Tibial nerve (tissue), 4 donors: ENCODE measurements around the gene TMCO4. TPM values are rescaled to one million over a fixed set of nuclear protein-coding genes. Genes with fewer than 3 reads are reported as not detected.

Experiments used
- DNase-seq, 2 donors: peaks; one replicate each; pipeline ENCODE4 v3.0.0-alpha.2; 2019; ENCODE audit warnings: low spot score in 2 of 2
- H3K27ac ChIP-seq, 4 donors: fragments of 200-600 bp; sonication (generic) in 3 of 4; one replicate each; pipeline ENCODE4 v1.5.1; 2017 to 2019; ENCODE audit warnings: mild to moderate bottlenecking in 1 of 4
- H3K27me3 ChIP-seq, 2 donors: fragments of 200-600 bp; sonication (generic) in 1 of 2; one replicate each; pipeline versions ENCODE4 v1.5.1 to v1.6.0; 2017 to 2019
- H3K36me3 ChIP-seq, 3 donors: fragments of 200-600 bp; sonication (generic); one replicate each; pipeline ENCODE4 v1.5.1; 2018 to 2019
- H3K4me1 ChIP-seq, 4 donors: fragments of 200-600 bp; sonication (generic) in 3 of 4; one replicate each; pipeline ENCODE4 v1.5.1; 2017 to 2019
- H3K4me3 ChIP-seq, 4 donors: fragments of 200-600 bp; sonication (generic) in 3 of 4; one replicate each; pipeline ENCODE4 v1.5.1; 2017 to 2019; ENCODE audit warnings: mild to moderate bottlenecking in 1 of 4, moderate library complexity in 1 of 4
- H3K9me3 ChIP-seq, 4 donors: fragments of 200-600 bp; sonication (generic) in 3 of 4; one replicate each; pipeline ENCODE4 v1.5.1; 2017 to 2019
- EP300 ChIP-seq, 2 donors: sonication (generic); formaldehyde crosslinking; IDR thresholded peaks; one replicate each; pipeline ENCODE4 v1.6.1; 2017; ENCODE audit warnings: antibody characterized with exemption in 2 of 2, mild to moderate bottlenecking in 1 of 2
- POLR2A ChIP-seq, 2 donors: fragments of 450-650 bp; IDR thresholded peaks; one replicate each; pipeline ENCODE4 v1.6.1; 2017; ENCODE audit warnings: antibody characterized with exemption in 2 of 2, mild to moderate bottlenecking in 2 of 2, moderate library complexity in 2 of 2
- WGBS, 2 donors: methylation state at CpG; one replicate each; pipeline ENCODE4 v1.1.5; 2018; 5-methylcytosine and 5-hydroxymethylcytosine counted together
- total RNA-seq, 4 donors: library from RNA; depleted of rRNA; stranded (reverse); fragments of >200 nt; gene quantifications; one replicate each; pipeline ENCODE4 v1.1.0, GENCODE V29; 2016
- TF ChIP-seq, protein P1 (sequence below), 5 experiments: fragments of 200-600 bp in 3 of 5; fragments of 450-650 bp in 2 of 5; sonication (generic) in 3 of 5; IDR thresholded peaks; one replicate each; pipeline ENCODE4 v1.5.1; 2016 to 2019; ENCODE audit warnings: antibody characterized with exemption in 5 of 5, mild to moderate bottlenecking in 3 of 5, moderate library complexity in 2 of 5

The TMCO4 gene
- total RNA-seq, 4 donors from 2014 or later, result 19.3 to 37.5 (median 29.3) TPM

DNA sequence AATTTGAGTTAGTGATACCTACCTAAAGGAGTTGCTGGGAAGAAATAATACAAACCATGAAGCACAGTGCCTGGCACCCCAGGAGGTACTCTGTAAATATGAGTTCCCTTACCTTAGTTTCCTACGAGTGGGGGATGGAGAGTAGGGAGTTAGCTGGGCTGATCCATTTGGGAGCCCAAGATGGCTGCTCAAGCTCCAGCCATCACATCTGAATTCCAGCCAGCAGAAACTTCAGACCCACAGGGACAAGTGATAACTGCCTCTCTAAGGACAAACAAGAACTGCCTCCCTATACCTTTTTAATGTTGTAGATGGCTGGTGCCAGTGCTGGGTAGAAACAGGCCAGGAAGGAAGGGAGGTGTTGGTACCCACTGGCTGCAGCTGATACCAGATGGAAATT is 112.3 kb downstream of the TMCO4 start:
- no peak for TF ChIP-seq EP300 (IDR thresholded peaks at IDR 0.05)
- TF ChIP-seq, protein P1, sequence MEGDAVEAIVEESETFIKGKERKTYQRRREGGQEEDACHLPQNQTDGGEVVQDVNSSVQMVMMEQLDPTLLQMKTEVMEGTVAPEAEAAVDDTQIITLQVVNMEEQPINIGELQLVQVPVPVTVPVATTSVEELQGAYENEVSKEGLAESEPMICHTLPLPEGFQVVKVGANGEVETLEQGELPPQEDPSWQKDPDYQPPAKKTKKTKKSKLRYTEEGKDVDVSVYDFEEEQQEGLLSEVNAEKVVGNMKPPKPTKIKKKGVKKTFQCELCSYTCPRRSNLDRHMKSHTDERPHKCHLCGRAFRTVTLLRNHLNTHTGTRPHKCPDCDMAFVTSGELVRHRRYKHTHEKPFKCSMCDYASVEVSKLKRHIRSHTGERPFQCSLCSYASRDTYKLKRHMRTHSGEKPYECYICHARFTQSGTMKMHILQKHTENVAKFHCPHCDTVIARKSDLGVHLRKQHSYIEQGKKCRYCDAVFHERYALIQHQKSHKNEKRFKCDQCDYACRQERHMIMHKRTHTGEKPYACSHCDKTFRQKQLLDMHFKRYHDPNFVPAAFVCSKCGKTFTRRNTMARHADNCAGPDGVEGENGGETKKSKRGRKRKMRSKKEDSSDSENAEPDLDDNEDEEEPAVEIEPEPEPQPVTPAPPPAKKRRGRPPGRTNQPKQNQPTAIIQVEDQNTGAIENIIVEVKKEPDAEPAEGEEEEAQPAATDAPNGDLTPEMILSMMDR (IDR thresholded peaks at IDR 0.05), result no peak
- no peak for TF ChIP-seq POLR2A (IDR thresholded peaks at IDR 0.05)
- Histone ChIP-seq H3K4me3 (no peak overlapping the region), H3K9me3 (peaks cover 0 to 13% (median 0%) of the 10 kb centered on the region in 4 donors), H3K27me3 (no peaks in the 10 kb centered on the region), H3K27ac (no peak overlapping the region), H3K4me1 (no peaks in the 10 kb centered on the region), H3K36me3 (peaks cover 0 to 89% (median 0%) of the 10 kb centered on the region in 3 donors)
- 56 to 100% methylated on average over 1 of the region's 1 CpG for WGBS, 2 donors
- no peak for DNase-seq

DNA sequence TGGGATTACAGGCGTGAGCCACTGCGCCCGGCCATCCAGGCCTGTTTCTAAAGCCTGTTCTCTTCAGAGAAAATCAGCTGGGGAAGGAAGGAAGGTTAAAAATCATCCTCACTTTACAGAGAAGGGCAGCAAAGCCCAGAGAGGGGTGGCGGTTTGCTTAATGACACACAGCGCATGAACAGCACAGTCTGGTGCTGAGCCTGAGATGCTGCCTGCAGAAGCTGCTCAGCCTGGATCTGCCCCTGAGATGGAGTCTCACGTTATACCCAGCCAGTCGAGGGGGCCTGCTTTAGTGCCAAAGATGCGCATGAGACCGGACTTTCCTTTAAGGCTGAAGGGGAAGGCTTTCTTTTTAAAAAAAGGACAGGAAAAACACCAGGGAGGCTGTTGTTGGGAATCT is 113.7 kb downstream of the TMCO4 start:
- Histone ChIP-seq H3K36me3 (peaks cover 0 to 86% (median 0%) of the 10 kb centered on the region in 3 donors), H3K4me3 (no peak overlapping the region)
- WGBS, 2 donors, result 80 to 84% methylated on average over 9 of the region's 9 CpGs

DNA sequence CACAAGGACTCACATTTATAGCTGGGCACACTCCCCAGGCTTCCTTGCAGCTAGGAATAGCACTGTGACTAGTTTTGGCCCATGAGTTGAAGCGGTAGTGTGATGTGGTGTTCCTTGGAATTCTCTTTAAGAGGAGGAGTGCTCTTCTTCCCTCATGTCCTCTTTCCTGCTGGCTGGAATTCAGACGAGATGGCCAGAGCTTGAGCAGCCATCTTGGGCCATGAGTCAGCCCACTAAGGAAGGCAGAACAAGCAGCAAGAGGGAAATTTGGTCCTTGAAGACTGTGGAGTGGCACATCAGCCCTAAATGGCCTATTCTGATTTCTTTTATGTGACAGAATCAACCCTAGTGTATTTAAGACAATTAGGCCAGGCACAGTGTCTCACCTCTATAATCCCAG is 115.0 kb downstream of the TMCO4 start:
- H3K27me3 ChIP-seq, result no peaks in the 10 kb centered on the region
- H3K36me3 ChIP-seq, result peaks cover 0 to 84% (median 0%) of the 10 kb centered on the region in 3 donors
- WGBS, 2 donors, result 91 to 96% methylated on average over 2 of the region's 2 CpGs
- H3K9me3 ChIP-seq, result peaks cover 0 to 5% (median 0%) of the 10 kb centered on the region in 4 donors
- no peak overlapping the region for H3K4me3 ChIP-seq
- H3K4me1 ChIP-seq, result no peaks in the 10 kb centered on the region
- TF ChIP-seq, protein P1 (IDR thresholded peaks at IDR 0.05), result no peak
- no peak for TF ChIP-seq EP300 (IDR thresholded peaks at IDR 0.05)
- no peak for DNase-seq
- no peak overlapping the region for H3K27ac ChIP-seq

More for the DNA sequence above, 113.7 kb downstream of the TMCO4 start:
- H3K4me1 ChIP-seq, result no peaks in the 10 kb centered on the region
- no peaks in the 10 kb centered on the region for H3K27me3 ChIP-seq
- H3K9me3 ChIP-seq, result peaks cover 0 to 13% (median 0%) of the 10 kb centered on the region in 4 donors
- DNase-seq, result no peak
- no peak for TF ChIP-seq EP300 (IDR thresholded peaks at IDR 0.05)
- TF ChIP-seq, protein P1 (IDR thresholded peaks at IDR 0.05), result no peak
- TF ChIP-seq POLR2A (IDR thresholded peaks at IDR 0.05), result no peak
- H3K27ac ChIP-seq, result no peak overlapping the region

DNA sequence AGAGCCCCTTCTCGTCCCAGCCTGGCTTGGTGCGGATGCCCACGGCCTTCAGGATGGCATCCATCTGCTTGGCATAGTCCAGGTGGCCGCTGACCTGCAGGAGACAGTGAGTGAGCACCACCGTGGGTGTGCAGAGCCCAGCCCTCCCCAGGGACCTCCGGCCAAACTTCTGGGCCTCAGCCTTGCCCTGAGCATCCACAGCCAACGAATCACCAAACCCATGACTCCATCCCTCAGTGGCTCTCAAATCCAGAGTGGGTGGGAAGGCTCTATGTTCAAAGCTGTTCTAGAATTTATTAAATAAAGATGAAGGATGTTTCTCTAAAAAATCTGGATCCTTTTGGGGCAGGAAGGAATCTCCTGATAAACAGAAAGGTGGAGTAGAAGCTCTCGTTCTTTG is 116.4 kb downstream of the TMCO4 start:
- 81 to 84% methylated on average over 2 to 5 of the region's 8 CpGs for WGBS, 2 donors
- Histone ChIP-seq H3K9me3 (peaks cover 0 to 5% (median 0%) of the 10 kb centered on the region in 4 donors), H3K4me3 (no peak overlapping the region)

DNA sequence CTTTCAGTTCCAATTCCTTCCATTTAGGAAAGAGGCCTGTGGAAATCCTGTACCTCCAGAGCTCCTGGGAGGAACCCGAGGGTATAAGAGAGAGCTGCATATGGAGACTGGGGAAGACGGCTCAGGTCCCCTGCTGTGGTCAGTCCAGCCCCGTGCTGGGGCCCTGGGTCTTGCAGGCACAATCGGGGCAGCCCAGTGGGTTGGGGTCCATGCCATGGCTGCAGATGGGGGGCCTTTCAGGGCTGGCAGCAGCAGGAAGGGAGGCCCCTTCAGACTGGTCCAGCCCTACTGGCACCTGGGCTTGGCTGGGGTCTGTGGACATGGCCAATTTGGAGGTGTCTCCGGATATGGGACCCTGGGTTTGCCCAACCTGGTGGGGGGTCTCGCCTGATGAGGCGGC is 116.8 kb downstream of the TMCO4 start:
- Histone ChIP-seq H3K4me3 (no peak overlapping the region), H3K36me3 (peaks cover 0 to 67% (median 0%) of the 10 kb centered on the region in 3 donors), H3K4me1 (no peaks in the 10 kb centered on the region), H3K27ac (no peak overlapping the region), H3K9me3 (peaks cover 0 to 5% (median 0%) of the 10 kb centered on the region in 4 donors), H3K27me3 (no peaks in the 10 kb centered on the region)
- DNase-seq, result no peak
- TF ChIP-seq POLR2A (IDR thresholded peaks at IDR 0.05) (no peak), EP300 (IDR thresholded peaks at IDR 0.05) (no peak)
- TF ChIP-seq, protein P1 (IDR thresholded peaks at IDR 0.05), result no peak
- WGBS, 2 donors, result 55 to 78% methylated on average over 6 of the region's 7 CpGs

More for the DNA sequence above, 116.4 kb downstream of the TMCO4 start:
- no peaks in the 10 kb centered on the region for H3K4me1 ChIP-seq
- TF ChIP-seq, protein P1 (IDR thresholded peaks at IDR 0.05), result no peak
- TF ChIP-seq POLR2A (IDR thresholded peaks at IDR 0.05) (no peak), EP300 (IDR thresholded peaks at IDR 0.05) (no peak)
- H3K27ac ChIP-seq, result no peak overlapping the region
- peaks cover 0 to 72% (median 0%) of the 10 kb centered on the region in 3 donors for H3K36me3 ChIP-seq
- DNase-seq, result no peak
- H3K27me3 ChIP-seq, result no peaks in the 10 kb centered on the region
